NCI-H1436 treated with DMSO at 0.1 percent for 48 hours (cell line): ENCODE results near the gene CLIC1.

ENCODE experiments used
- DNase-seq: peaks from one replicate; lab custom pipeline; 2025; lab: John Stamatoyannopoulos, UW

The CLIC1 gene

GRCh38 chr6:31768363-31769257 lies 32.3 kb upstream of the CLIC1 start:
- no peak for DNase-seq

DNA sequence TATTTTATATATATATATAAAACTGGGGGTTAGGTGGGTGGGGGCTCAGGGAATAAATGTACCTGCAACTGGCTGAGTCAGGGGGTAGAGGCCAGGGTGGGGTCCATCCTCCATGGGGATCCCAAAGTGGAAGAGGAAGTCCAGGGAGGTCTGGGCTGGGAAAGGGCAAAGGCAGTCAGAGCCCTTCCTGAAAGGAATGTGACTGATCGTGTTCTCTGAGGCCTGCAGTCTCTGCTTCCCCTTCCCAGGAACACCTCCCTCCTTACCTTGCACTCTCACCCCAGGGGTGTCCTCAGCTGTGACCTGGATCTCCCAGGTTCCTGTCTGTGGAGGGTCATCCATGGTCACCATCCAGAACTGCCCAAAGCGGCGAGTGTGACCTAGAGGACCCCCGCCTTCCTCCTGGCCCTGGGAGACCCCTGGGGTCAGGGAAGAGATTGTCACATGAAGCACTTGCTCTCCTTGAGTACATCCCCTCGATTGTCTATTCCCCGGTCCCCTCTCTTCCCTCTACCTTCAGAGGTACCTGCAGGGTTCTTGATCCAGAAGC lies 30.8 kb upstream of the CLIC1 start:
- DNase-seq = no peak

GRCh38 chr6:31765910-31766794 lies 29.8 kb upstream of the CLIC1 start:
- DNase-seq = no peak

DNA sequence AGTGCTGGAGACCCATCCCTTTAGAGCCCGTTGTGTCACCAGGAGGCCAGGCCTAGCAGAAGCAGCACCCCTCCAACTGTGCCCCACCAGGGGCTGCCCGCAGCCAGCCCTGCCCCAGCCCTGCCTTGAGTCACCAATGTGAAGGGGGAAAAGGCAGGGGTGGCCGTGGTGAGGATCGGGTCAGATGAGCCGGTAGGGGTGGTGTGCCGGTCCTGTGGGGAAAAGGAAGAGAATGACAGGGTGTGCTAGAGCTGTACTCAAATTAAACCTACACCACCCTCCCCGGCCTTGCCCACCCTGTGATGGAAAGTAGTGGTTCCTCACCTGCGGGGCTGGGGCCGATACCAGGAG lies 29.2 kb upstream of the CLIC1 start:
- no peak for DNase-seq

GRCh38 chr6:31764198-31764597 lies 27.9 kb upstream of the CLIC1 start:
- DNase-seq = no peak

- no peak for DNase-seq
Measured at GRCh38 chr6:31763619-31763940, 27.2 kb upstream of the CLIC1 start.

GRCh38 chr6:31762878-31763618 lies 26.7 kb upstream of the CLIC1 start:
- DNase-seq = no peak

DNA sequence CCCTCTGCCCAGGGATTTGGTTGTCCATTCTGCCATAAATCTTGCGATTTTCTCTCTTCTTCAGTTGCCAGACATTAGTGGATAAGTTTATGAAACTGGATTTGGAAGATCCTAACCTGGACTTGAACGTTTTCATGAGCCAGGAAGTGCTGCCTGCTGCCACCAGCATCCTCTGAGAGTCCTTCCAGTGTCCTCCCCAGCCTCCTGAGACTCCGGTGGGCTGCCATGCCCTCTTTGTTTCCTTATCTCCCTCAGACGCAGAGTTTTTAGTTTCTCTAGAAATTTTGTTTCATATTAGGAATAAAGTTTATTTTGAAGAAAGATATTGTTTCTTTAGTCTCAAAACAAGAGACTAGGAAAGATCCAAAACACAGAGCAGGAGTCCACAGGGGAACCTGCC lies 26.0 kb upstream of the CLIC1 start, which contains the start of gene SAPCD1:
SAPCD1 (plus strand) TSS at position 301 of the 400 bp plus-strand sequence. CDS start 399 bp downstream, outside the sequence.
- no peak for DNase-seq

- DNase-seq = no peak
Measured at GRCh38 chr6:31761343-31761742, 25.0 kb upstream of the CLIC1 start.

DNA sequence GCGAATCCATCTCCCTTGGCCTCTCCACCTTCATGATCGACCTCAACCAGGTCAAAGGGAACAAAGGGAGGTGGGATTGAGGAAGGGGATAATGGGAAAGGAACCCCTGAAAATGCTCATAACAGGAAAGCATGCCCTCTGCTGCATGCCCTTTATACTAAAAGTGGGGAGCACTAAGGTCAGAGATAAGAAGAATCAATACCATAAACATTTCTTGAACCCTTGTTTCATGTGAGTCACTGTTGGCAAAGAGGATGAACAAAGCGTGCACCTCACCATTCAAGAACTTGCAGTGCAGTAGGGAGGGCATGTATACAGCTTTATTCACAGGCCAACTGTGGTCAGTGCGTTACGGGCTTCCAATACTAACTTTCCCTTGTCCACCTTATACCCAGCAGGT lies 24.5 kb upstream of the CLIC1 start:
- no peak for DNase-seq

DNA sequence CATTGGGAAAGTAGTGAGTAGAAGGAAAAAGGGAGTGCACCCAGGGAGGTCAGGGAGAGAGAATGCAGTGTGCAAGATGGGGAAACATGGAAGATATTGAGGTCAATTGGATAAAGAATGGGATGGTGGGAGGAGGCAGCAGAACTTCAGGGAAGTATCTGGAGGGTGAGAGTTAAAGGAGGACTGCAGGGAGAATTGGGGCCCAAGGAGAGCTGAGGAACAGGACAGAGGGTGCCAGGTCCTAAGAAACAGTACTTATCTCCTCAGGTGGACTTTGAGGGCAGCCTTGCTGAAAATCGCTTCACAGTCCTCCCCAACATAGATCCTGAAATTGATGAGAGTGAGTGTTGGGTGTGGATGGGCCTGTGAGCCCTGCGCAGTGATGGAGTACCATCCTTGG lies 22.0 kb upstream of the CLIC1 start:
- DNase-seq = no peak

GRCh38 chr6:31752739-31753319 lies 16.5 kb upstream of the CLIC1 start:
- DNase-seq = no peak

- DNase-seq = no peak
Measured at GRCh38 chr6:31750411-31751022, 14.2 kb upstream of the CLIC1 start.

GRCh38 chr6:31749301-31750036 lies 13.1 kb upstream of the CLIC1 start:
- no peak for DNase-seq

DNA sequence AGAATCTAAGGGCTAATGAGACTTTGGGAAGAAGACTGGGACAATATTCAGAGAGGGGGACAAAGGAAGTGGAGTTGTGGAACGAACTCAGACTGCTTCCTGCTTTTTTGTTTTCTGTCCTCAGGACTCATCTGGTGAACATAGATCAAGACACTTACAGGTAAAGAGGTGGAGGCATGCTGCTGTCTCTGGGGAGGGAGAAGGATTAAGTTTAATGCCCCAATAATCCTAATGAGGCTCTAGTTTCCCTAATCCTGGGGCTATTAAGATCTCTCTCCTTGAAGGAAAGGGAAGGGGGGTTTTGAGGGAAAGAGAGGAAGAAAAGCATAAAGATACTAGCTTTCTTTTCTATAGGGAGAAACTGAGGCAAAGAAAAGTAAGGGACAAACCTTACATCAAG lies 8.1 kb upstream of the CLIC1 start:
- DNase-seq = no peak

DNA sequence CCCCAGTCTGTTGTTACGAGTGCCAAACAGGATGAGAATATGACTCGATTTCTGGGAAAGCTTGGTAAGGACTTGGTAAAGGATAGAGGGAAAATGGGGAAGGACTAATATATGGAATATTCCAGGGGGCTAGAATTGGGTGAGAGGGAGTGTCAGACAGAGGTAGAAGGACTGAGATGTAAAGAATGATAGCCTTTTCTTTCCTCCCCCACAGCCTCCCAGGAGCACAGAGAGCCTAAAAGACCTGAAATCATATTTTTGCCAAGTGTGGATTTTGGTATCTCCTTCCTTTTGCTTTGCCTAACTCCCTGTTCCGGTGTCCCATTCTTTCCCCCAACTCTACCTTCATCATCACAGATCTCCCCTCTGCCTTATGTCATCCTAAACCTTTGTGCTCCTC lies 6.6 kb upstream of the CLIC1 start:
- no peak for DNase-seq

GRCh38 chr6:31741815-31742214 lies 5.5 kb upstream of the CLIC1 start:
- no peak for DNase-seq

GRCh38 chr6:31740397-31741223 lies 4.3 kb upstream of the CLIC1 start:
- no peak for DNase-seq

- DNase-seq = peak; percentile 99
Measured at GRCh38 chr6:31739639-31740396, 3.5 kb upstream of the CLIC1 start, which contains the start of gene MSH5. MSH5 (plus strand) TSS chr6:31740005; CDS start chr6:31740467, 462 bp downstream.
